NT2/D1 (cell line): ENCODE measurements around the gene DDX6.
"Not testable (repeated sequence)": the region's sequence is repeated elsewhere in the genome, so short reads cannot be mapped to it uniquely, and the experiment has no call there.

ENCODE experiments used
- DNase-seq: peaks from one replicate; pipeline ENCODE4 v3.0.0-alpha.2; 2011; ENCODE audit warnings: low read depth, low spot score
- H3K27me3 ChIP-seq: 2 replicates; pipeline ENCODE4 v1.6.0; 2011; ENCODE audit warnings: mild to moderate bottlenecking; ENCODE audit not compliant: insufficient read length, insufficient read depth
- H3K36me3 ChIP-seq: 2 replicates; pipeline ENCODE4 v1.6.1; 2011; ENCODE audit warnings: mild to moderate bottlenecking, low read length, mixed read lengths; ENCODE audit not compliant: insufficient read depth, insufficient read length
- H3K4me1 ChIP-seq: 2 replicates; pipeline ENCODE4 v1.5.1; 2011; ENCODE audit not compliant: insufficient read depth, insufficient read length
- H3K4me3 ChIP-seq: 2 replicates; pipeline ENCODE4 v1.5.1; 2011; ENCODE audit warnings: low read depth; ENCODE audit not compliant: insufficient read length
- H3K9ac ChIP-seq: 2 replicates; pipeline ENCODE4 v1.6.0; 2011; ENCODE audit warnings: low read depth; ENCODE audit not compliant: insufficient read length
- H3K9me3 ChIP-seq: 2 replicates; pipeline ENCODE4 v1.5.1; 2011; ENCODE audit warnings: mild to moderate bottlenecking, low read length; ENCODE audit not compliant: insufficient read depth
- SUZ12 ChIP-seq: IDR thresholded peaks from 2 replicates; pipeline ENCODE4 v1.6.1; 2011; ENCODE audit not compliant: insufficient read length, insufficient read depth; ENCODE audit errors: extremely low read depth
- YY1 ChIP-seq: IDR thresholded peaks from 2 replicates; pipeline ENCODE4 v1.6.1; 2011; ENCODE audit not compliant: insufficient read length, insufficient read depth
- ZNF274 ChIP-seq: IDR thresholded peaks from 2 replicates; pipeline ENCODE4 v1.6.1; 2011; ENCODE audit warnings: mild to moderate bottlenecking, low read depth, low read length

DDX6 gene

DNA sequence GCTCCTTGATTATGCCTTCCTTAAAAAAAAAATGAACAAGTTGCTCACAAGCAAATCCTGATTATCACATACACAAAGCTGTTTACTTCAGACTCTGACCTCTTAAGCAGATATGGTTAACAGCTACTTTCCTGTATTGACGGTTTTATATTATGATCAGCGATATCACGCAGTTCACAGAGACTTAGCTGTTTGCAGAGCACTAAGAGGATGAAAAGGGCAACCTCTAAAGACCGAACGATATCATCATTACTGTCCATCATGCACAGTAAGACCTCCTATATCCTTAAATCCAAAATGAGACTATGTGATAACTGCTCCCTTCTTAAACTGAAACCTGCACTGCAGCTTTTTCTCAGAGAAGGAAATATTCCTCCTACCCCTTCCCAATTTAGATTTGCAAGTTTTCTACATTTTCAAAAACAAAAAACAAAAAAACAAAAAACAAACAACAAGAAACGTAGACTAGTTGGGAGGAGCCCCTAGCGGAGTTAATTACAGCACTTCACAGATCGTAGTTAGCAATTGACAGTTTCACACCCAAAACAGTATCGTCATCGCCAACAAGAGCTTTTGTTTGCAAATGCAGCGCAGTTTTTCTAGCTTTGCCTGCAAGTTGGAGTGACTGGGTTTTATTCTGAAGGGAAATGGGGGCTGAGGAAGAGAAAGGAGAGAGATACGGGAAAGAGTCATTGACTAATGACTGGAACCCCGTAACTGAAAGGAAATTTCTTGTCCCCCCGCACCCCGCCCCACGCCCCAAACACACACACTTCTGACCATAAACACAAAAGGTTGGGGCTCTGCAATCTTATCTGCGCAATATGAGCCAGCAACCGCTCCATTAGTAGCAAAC is 1.2 kb downstream of the DDX6 start:
- TF ChIP-seq ZNF274 (no peak), SUZ12 (no peak), YY1 (no peak)
- Histone ChIP-seq H3K27me3 (no peaks in the 10 kb centered on the region), H3K4me3 (peak overlapping the region; percentile 91), H3K36me3 (peaks cover 16% of the 10 kb centered on the region), H3K9me3 (no peaks in the 10 kb centered on the region), H3K9ac (peak overlapping the region; percentile 98), H3K4me1 (no peaks in the 10 kb centered on the region)
- no peak for DNase-seq

DNA sequence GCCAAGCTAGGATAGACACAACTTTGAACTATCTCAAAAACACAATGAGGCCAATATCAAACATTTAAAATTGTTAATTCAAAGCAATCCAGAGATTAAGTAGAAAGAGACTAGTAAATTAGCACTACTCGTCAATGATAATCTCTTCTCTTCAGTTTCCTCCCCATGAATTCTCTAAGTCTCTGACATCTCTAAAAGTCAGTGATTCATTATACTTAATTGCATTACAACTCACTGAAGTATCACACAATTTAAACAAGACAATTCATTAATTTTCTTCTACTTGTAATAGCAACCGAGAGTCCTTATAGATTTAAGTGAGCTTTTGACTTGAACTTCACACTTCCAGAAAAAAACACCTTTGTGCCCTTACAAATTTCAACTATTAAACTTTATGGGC is 4.3 kb downstream of the DDX6 start:
- H3K9ac ChIP-seq = no peak overlapping the region
- no peaks in the 10 kb centered on the region for H3K4me1 ChIP-seq
- H3K27me3 ChIP-seq = no peaks in the 10 kb centered on the region
- no peak overlapping the region for H3K4me3 ChIP-seq
- no peak for TF ChIP-seq ZNF274
- TF ChIP-seq SUZ12 = no peak
- no peak for TF ChIP-seq YY1
- no peaks in the 10 kb centered on the region for H3K9me3 ChIP-seq
- DNase-seq = no peak
- peaks cover 34% of the 10 kb centered on the region for H3K36me3 ChIP-seq

DNA sequence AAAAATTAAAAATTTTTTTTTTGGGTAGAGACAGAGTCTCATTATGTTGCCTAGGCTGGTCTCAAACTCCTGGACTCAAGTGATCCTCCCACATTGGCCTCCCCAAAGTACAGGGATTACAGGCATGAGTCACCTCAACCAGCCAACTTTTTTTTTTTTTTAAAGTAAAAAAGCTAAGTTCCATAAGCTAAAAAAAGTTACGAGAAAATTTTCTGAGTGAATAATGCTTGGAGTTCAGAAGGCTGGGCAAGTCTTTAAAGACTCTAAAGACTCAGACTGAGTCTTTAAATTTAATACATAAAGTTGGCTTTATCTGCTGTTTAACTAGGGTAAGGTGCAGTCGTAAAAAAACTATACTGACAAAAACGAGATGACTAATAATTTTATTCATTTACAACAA is 5.6 kb downstream of the DDX6 start:
- Histone ChIP-seq H3K4me1 (no peaks in the 10 kb centered on the region), H3K36me3 (peaks cover 46% of the 10 kb centered on the region)
- DNase-seq = no peak

GRCh38 chr11:118783724-118784495 is 7.1 kb downstream of the DDX6 start:
- no peak for DNase-seq
- TF ChIP-seq ZNF274 (no peak), YY1 (no peak)
- H3K36me3 ChIP-seq = peaks cover 58% of the 10 kb centered on the region
- no peak overlapping the region for H3K4me3 ChIP-seq
- no peaks in the 10 kb centered on the region for H3K9me3 ChIP-seq
- H3K4me1 ChIP-seq = no peaks in the 10 kb centered on the region
- H3K9ac ChIP-seq = no peak overlapping the region
- H3K27me3 ChIP-seq = no peaks in the 10 kb centered on the region

More for the DNA sequence above, 5.6 kb downstream of the DDX6 start:
- no peak overlapping the region for H3K4me3 ChIP-seq
- no peaks in the 10 kb centered on the region for H3K27me3 ChIP-seq
- no peaks in the 10 kb centered on the region for H3K9me3 ChIP-seq
- TF ChIP-seq SUZ12 (no peak), YY1 (no peak), ZNF274 (no peak)
- H3K9ac ChIP-seq = no peak overlapping the region

GRCh38 chr11:118783324-118783723 is 7.6 kb downstream of the DDX6 start:
- not testable (repeated sequence) for DNase-seq, H3K4me1 ChIP-seq, H3K9me3 ChIP-seq, H3K4me3 ChIP-seq, H3K27me3 ChIP-seq, H3K9ac ChIP-seq
- H3K36me3 ChIP-seq = peaks cover 64% of the 10 kb centered on the region

DNA sequence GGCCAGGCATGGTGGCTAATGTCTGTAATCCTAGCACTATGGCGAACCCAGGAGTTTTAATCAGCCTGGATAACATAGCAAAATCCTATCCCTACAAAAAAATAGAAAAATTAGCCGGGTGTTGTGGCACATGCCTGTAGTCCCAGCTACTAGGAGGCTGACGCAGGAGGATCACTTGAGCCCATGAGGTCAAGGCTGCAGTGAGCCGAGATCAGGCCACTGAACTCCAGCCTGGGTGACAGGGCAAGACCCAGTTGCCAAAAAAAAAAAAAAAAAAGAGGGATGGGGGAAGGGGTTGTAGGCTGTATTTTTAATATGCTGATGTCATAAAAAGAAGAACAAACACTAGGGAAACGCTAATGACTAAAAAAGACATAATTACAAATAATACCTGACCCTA is 12.1 kb downstream of the DDX6 start:
- Histone ChIP-seq H3K36me3 (peaks cover 77% of the 10 kb centered on the region), H3K27me3 (no peaks in the 10 kb centered on the region), H3K9ac (no peak overlapping the region), H3K4me3 (no peak overlapping the region), H3K9me3 (no peaks in the 10 kb centered on the region), H3K4me1 (no peaks in the 10 kb centered on the region)
- no peak for DNase-seq
- TF ChIP-seq YY1 (no peak), SUZ12 (no peak), ZNF274 (no peak)

- no peaks in the 10 kb centered on the region for H3K4me1 ChIP-seq
- H3K9me3 ChIP-seq = no peaks in the 10 kb centered on the region
- H3K36me3 ChIP-seq = peaks cover 69% of the 10 kb centered on the region
- H3K4me3 ChIP-seq = no peak overlapping the region
- no peak overlapping the region for H3K9ac ChIP-seq
- TF ChIP-seq ZNF274 = no peak
- no peak for TF ChIP-seq YY1
- no peak for TF ChIP-seq SUZ12
- H3K27me3 ChIP-seq = no peaks in the 10 kb centered on the region
- DNase-seq = no peak
Observed at GRCh38 chr11:118774032-118774431, 16.9 kb downstream of the DDX6 start.
